ENCODE data around the gene KRTAP4-16.
"Not testable (repeated sequence)": the region's sequence is repeated elsewhere in the genome, so short reads cannot be mapped to it uniquely, and the experiment has no call there.

The KRTAP4-16 gene

GRCh38 chr17:41101586-41102259, at the start of gene KRTAP4-16:
Gene KRTAP4-16 (minus strand): TSS chr17:41102209. CDS start chr17:41102209, 0 bp downstream.
- no peak for DNase-seq (ENCODE audit: low spot score)

- DNase-seq (ENCODE audit: low spot score), result no peak
Observed at GRCh38 chr17:41151525-41151924, 49.5 kb upstream of the KRTAP4-16 start.

DNA sequence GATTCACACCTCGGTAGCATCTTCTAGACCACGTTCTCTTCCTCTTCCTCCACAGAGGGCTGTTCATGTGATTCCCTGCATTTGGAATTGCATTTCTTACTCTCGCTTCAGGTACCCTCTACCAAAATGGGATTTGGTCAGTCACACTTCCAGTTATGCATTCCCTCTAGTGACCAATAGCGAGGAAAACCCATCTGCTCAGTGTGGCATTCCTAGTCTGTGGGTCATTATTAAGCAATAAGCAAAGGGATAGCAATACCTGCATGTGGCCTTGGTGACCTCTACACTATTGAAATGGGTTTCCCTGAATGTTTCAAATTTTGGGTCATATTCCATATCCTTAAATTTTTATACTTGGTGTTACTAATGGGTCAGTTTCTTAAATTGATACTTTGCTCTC, 48.0 kb upstream of the KRTAP4-16 start:
- DNase-seq (ENCODE audit: low spot score), result no peak

- no peak for DNase-seq (ENCODE audit: low spot score)
Observed at GRCh38 chr17:41149652-41149985, 47.6 kb upstream of the KRTAP4-16 start, which contains the start of gene KRTAP4-5. Gene KRTAP4-5 (minus strand): TSS chr17:41149825. CDS start chr17:41149767, 58 bp downstream.

DNA sequence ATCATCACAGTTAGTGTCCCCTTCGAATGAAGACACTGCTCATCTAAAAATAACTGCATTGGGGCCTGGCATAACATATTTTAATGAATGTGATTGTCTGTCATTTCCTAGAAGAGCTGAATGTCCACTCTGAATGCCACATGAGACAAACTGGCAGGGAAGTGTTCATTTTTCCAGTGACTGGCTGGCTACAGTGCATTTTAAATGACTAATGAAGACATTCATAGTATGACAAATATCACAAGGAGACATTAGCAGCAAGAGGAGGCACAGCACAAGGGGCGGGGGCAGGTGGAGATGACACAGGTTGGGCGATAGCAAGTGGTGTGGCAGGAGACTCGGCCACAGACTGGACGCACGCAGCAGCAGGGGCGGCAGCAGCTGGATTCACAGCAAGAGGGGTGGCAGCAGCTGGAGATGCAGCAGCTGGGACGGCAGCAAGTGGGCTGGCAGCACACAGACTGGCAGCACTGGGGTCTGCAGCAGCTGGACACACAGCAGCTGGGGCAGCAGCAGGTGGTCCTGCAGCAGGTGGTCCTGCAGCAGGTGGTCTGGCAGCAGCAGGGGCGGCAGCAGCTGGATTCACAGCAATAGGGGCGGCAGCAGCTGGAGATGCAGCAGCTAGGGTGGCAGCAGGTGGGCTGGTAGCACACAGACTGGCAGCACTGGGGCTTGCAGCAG, 47.1 kb upstream of the KRTAP4-16 start:
- not testable (repeated sequence) for DNase-seq (ENCODE audit: low spot score)

DNA sequence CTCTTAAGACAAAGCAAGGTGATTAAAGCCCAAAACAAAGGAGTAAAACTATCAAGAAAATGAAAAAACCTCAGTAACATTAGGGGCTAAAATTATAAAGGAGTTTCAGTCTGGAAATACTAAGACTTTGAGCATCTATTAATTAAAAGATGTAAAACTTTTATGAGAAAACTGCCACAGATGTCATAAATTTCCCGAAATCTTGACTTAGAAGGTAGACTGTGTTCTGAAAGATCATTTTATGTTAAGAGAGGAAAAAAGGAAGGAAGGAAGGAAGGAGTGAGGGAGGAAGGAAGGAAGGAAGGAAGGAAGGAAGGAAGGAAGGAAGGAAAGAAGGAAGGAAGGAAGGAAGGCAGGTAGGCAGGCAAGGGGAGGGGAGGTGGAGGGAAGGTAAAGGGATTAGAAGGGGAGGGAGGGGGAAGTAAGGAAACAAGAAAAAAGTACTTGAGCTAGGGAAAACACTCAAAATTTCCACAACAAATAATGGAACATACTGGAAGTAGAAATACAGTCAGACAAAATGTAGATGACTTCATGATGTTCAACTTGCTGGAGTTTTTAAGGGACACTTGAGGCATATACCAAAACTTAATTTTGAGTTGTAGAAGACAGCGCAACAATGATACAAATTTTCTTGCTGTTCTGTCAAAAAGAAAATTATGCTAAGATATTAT, 45.7 kb upstream of the KRTAP4-16 start:
- no peak for DNase-seq (ENCODE audit: low spot score)

DNA sequence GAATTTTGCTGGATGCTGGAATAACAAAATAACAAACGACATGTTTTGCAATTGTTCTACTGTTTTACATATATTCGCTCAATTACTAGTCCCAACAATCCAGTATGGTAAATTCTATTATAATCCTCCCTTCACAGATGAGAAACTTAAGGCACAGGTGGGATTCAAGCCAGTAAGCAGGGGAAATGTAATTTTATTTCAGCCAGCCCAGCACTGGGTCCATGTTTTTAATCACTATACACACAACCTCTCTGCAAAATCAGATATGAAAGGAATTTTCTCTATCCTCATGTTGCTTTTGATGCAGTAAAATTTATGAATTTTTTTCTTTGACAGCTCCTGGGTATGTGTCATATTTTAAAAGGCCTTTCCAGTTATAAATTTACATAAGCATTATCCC, 43.3 kb upstream of the KRTAP4-16 start:
- DNase-seq (ENCODE audit: low spot score), result no peak

DNA sequence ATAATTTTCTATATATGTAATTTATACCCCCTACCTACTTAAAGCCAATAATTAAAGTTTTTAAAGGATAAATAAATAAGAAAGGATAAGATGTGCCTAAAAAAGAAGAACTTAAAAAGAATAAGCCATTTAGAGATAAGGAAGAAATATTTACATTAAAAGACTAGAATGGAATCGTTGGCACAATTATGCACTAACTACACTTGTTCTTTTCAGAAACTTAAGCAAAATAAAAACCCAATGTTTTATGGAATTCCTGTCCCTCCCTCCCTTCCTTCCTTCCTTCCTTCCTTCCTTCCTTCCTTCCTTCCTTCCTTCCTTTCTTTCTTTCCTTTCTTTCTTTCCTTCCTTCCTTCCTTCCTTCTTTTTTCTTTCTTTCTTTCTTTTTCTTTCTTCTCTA, 42.8 kb upstream of the KRTAP4-16 start:
- no peak for DNase-seq (ENCODE audit: low spot score)

GRCh38 chr17:41141361-41141760, 39.4 kb upstream of the KRTAP4-16 start:
- DNase-seq (ENCODE audit: low spot score), result no peak

DNA sequence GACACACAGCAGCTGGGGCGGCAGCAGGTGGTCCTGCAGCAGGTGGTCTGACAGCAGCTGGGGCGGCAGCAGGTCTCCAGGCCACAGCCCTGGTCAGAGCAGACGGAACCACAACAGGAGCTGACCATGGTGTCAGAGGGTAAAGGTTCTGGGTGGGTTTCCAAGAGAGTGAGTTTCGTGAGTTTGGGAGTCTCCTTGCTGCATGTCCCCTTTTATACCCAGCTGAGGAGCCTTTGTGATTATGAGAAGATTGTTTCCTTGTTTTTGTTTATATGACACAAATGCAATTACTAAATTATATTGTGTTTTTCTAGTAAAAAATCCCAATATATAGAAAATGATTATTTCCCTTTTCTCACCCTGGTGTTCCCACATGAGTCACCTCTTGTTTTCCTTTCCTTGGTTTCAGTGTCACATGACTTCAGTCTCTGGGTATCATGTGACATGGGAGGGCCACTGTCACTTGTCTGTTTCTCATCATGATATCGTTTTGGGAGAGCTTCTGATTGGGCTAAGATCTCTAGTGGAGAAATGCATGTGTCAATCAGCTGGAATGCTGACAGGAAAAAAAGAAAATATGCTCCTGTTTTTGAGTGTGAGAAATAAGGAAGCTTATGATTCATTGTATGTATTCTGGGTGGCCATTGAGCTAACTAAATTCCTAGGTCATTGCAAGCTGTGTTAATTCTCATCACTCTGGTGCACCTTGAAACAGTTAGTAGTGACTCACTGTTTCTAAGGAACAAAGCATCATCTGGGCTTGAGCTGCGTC, 38.5 kb upstream of the KRTAP4-16 start, which contains the start of gene KRTAP4-6:
TSS of gene KRTAP4-6 (minus strand) at position 185 of the 772 bp plus-strand sequence. CDS start at position 128, 57 bp downstream.
- DNase-seq (ENCODE audit: low spot score), result no peak

- DNase-seq (ENCODE audit: low spot score), result not testable (repeated sequence)
Observed at GRCh38 chr17:41139865-41140264, 37.9 kb upstream of the KRTAP4-16 start.

DNA sequence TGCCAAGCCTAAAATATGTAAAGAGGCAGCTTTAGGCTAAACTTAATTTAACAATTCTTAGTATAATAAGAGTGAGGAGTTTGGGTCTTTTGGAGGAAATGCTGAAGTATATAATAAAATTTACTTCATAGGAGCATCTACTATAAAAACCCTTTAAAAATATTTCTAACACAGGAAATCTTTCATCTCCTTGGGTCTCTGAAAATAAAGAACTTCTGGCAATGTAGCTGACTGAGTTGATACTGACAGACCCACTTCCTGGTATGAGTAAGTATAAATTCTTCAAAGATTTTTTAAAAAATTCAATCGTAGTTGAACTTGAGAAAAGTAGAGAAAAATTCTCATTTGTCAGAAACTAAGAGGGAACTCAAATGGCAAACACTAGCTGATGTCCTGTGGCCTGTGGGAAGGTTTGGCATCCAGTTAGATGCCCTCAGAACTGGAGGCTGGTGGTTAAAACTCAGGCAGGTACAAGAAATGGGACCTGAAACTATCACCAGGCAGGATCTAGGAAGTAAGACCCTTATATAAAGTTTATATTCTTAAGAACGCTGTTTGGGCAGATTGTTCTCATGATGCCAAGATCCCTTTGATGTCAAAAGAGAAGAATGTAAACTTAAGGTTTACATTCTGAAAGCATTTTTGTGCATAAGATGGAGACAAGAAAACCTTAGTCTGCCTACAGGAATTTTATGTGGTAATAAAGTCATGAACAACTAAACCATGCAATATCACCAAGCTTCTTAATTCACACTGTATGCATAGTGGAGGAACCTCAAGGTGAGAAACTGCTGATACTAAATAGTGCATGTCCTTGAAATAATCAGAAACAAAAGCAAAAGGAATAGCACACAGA, 32.1 kb upstream of the KRTAP4-16 start:
- DNase-seq (ENCODE audit: low spot score), result no peak

DNA sequence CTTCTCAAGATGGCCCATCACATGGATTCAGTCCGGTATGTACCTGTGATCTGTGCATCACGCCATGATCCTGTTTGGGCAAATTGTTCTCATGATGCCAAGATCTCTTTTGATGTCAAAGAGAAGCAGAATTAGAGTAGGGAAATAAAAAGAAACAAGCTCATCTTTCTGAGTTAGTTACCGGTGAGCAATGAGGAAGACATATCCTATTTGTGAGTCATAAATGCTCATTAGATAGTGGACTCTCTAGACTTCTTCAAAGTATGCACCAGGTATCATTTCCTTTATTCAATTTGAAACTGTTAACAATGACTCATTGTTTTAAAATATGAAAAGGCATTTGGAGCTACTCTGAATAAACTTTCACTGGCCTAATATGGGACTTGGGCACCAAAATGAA, 30.0 kb upstream of the KRTAP4-16 start:
- no peak for DNase-seq (ENCODE audit: low spot score)

- no peak for DNase-seq (ENCODE audit: low spot score)
Observed at GRCh38 chr17:41127371-41127770, 25.4 kb upstream of the KRTAP4-16 start.

DNA sequence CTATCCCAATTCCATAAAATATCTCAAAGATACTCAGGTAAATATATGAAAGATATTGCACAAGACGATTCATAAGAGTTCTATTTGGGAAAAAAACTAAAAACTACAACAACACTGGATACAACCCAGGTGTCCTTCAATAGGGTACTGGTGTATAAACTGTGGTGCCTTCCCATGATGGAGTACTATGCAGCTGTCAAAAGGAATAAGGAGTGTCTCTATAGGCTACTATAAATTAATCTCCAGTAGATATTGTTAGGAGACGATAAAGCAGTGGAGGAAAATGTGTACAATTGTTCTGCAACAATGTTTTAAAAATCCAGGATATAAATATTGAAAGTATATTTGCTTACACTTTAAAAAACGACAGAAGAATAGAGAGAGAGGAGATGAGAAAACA, 24.4 kb upstream of the KRTAP4-16 start:
- no peak for DNase-seq (ENCODE audit: low spot score)

- DNase-seq (ENCODE audit: low spot score), result no peak
Observed at GRCh38 chr17:41125064-41125463, 23.1 kb upstream of the KRTAP4-16 start.

DNA sequence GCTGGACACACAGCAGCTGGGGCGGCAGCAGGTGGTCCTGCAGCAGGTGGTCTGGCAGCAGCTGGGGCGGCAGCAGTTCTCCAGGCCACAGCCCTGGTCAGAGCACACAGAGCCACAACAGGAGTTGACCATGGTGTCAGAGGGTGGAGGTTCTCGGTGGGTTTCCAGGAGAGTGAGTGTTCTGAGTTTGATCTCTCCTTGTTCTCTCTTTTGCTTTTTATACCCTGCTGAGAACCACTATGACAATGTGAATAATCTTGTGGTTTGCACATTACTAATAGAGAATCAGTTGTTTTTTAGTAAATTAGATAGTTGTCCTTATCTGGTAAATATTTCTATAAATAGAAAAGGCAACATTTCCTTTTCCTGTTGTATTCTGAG, 22.0 kb upstream of the KRTAP4-16 start, which contains the start of gene KRTAP4-12:
TSS of gene KRTAP4-12 (minus strand) at position 192 of the 381 bp plus-strand sequence. CDS start at position 132, 60 bp downstream.
- not testable (repeated sequence) for DNase-seq (ENCODE audit: low spot score)

DNA sequence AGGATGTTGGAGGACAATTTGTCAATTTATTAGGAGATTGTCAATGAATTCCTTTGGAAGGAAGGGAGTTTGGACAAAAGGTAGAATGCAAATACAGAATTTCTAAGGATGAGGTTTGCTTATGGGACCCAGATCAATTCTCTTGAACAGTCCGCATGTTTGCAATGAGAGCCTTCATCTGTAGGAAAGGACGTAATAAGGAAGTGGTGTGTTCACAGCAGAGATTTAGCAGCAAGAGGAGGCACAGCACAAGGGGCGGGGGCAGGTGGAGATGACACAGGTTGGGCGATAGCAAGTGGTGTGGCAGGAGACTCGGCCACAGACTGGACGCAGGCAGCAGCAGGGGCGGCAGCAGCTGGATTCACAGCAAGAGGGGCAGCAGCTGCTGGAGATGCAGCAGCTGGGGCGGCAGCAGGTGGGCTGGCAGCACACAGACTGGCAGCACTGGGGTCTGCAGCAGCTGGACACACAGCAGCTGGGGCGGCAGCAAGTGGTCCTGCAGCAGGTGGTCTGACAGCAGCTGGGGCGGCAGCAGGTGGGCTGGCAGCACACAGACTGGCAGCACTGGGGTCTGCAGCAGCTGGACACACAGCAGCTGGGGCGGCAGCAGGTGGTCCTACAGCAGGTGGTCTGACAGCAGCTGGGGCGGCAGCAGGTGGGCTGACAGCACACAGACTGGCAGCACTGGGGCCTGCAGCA, 21.4 kb upstream of the KRTAP4-16 start:
- DNase-seq (ENCODE audit: low spot score), result not testable (repeated sequence)

DNA sequence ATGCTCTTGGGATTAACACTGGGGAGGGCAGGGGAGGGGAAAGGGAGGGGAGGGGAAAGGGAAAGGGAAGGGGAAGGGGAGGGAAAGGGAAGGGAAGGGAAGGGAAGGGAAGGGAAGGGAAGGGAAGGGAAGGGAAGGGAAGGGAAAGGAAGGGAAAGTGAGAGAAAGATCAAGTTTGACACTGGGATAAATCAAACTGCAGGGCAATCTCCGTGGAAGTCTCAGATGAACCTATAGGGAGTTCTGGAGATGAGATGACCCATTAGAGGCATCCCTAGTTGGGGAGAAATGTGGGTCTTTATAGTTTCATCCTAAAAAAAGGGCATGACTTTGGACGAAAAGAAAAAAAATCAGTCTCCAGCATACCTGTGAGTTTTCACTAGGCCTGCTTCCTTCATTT, 19.7 kb upstream of the KRTAP4-16 start:
- DNase-seq (ENCODE audit: low spot score), result no peak
